ENCODE measurements around the gene CFI.

CFI gene

DNA sequence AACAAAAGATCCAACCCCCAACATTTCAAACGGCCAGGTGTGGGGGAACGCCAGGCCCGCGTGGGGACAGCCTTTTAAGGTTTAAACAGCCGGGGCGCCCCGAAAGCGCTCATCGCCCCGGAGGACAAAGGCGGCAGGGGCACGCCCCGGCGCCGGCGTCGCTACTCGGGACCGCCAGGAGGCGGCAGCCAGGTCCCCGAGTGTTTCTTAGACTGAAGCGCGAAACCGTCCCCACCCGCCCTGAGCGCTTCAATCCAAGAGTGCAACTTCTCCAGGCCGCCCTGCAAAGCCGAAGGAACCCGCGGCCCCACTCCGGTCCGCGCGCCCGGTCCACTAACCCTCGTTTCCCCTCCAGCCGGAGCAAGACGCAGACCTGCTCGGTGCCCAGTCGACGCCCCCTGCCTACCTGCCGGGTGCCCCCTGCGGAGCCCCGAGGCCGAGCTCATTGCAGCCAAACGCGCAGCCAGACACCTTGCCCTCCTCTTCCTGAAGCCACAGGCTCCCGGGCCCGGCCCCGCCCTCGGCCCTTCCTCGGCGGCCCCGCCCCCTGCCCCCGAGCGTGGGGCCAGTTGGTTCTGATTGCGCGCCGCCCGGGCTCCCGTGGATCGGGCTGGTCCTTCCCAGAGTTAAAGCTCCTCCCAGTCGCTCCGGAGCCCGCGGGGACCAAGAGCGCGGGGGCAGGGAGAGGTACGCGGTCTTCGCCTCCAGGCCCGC, 98.7 kb downstream of the CFI start, which contains the start of gene CASP6:
TSS of gene CASP6 (minus strand) at position 496 of the 714 bp plus-strand sequence. CDS start at position 446, 50 bp downstream.
- TF ChIP-seq GATA2 (IDR thresholded peaks at IDR 0.05; ENCODE audit: low read depth, low read length) (no peak), GATA3 (IDR thresholded peaks at IDR 0.05; ENCODE audit: low read depth, low read length) (no peak)

DNA sequence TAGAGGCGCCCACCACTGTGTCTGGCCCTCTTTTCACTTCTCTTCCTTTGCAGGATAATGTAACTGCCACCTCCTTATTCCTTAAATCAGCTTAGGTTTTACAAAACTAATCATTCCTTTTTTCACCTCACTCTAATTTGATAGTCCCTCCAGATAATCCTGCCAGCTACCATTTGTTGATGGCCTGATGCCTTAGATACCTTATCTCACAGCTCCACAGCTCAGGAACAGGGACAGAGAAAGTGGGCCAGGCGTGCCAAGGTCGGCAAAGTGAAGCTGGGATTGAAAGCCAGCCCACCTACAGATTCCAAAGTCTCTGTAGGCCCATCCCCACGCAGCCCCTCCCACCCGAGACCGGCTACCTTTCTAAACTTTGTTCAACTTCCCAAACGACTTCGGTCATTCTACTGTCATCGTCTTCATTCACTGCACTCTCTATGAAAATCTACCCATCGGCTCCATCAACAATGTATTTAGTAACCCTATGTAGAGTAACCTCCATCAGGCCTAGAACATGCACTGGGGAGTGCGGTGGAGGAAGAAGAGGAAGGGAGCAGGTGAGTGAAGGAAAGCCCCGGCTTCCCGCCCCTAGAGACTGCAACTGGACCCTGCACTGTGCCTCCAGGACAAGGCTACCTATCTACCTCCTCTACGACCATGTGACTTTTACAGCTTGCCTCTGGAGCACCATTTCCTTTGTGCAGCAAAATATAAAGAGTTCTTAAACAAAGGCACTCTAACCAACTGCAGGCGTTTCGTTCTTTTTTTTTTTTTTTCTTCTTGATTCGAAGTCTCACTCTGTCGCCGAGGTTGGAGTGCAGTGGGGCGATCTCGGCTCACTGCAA, 100.0 kb downstream of the CFI start:
- TF ChIP-seq GATA3 (IDR thresholded peaks at IDR 0.05; ENCODE audit: low read depth, low read length) (no peak), GATA2 (IDR thresholded peaks at IDR 0.05; ENCODE audit: low read depth, low read length) (no peak)

DNA sequence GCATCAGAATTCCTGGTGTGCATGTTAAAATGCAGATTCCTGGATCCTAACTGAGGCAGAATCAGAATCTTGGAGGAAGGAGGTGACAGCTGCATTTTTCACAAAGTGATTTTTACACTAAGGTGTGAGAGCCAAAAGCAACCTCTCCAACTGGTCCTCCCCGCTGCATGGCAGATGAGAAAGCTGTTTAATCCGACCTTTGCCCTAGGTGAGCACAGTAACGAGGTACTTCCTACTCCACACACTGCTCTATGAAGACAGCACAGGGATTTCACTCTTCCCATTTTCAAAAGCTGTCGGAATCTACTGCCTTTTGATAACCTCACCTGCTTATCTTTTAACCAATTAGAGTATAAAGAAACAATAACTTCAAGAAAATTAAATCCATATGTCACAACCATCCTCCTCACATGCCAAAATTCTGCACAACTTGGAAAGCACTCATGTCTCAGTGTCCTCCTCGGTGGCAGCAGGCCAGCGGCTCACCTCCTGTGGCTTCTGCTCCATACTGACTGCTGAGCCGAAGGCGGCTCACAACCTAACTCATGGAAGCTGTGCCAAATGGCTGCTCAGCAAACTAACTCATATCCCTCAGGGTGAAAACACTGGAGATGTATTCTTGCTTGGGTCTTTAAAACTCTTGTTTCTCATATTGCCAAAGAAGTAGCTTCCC, 102.1 kb downstream of the CFI start:
- no peak for TF ChIP-seq GATA3 (IDR thresholded peaks at IDR 0.05; ENCODE audit: low read depth, low read length)

DNA sequence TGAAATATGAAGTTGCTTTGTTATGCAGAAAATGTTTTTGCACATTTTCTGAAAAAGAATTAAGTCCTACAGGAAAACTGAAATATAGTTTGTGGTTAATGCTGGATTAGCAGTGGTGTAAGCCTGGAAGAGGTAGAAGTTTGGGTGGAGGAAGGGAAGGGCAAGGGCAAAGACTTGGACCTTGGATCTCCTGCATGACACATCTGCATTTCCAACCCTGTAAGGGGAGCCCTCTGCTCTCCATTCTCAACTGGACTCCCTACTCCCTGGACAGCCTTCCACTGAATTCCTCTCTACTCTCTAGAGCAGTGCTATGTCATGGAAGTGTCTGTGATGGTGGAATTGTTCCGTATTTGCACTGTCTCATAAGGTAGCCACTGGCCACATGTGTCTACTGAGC, 103.1 kb downstream of the CFI start:
- TF ChIP-seq GATA3 (IDR thresholded peaks at IDR 0.05; ENCODE audit: low read depth, low read length) (no peak), GATA2 (IDR thresholded peaks at IDR 0.05; ENCODE audit: low read depth, low read length) (no peak)

DNA sequence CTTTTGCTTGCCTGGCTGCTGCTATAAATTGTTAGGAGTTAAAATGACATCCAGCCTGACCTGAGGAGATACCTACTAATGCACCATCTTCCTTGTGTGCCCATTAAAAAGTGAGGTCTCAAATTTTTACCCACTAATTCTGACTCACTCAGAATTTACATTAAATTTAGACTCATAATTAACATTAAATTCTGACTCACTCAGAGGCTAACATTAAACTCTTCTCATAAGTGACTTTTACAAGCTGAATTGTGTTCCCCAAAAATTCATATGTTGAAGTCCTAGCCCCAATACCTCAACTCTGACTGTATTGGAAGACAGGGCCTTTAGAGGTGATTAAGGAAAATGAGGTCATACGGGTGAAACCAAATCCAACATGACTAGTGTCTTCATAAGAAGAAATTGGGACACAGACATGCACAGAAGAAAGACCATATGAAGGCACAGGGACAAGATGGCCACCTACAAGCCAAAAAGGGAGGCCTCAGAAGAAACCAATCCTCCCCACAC, 110.3 kb downstream of the CFI start:
- TF ChIP-seq GATA3 (IDR thresholded peaks at IDR 0.05; ENCODE audit: low read depth, low read length): no peak
- no peak for TF ChIP-seq GATA2 (IDR thresholded peaks at IDR 0.05; ENCODE audit: low read depth, low read length)

Measured in SH-SY5Y (cell line).